IMR-90 (cell line): ENCODE measurements around the gene CTNND2. TPM values are rescaled to one million over a fixed set of nuclear protein-coding genes. Genes with fewer than 3 reads are reported as not detected.

ENCODE experiments used
- ATAC-seq: fragments of 200-7000 bp; cut with Tn5 transposase; 2 replicates; pipeline ENCODE4 v1.9.1; 2020; ENCODE audit warnings: low read depth, mild to moderate bottlenecking, moderate library complexity
- BruUV-seq: library from RNA; stranded (reverse); fragments of 400-500 nt; replicated peaks from 2 replicates; lab custom pipeline; 2021; lab: Mats Ljungman, UMichigan
- CTCF ChIA-PET: fragments of 300-600 bp; formaldehyde crosslinking; extraction: SDS; loops from one replicate; lab custom pipeline; 2021; ENCODE audit warnings: antibody characterized with exemption; lab: Yijun Ruan, JAX
- POLR2A ChIA-PET: fragments of 300-600 bp; sonication (Branson Sonifier 250); formaldehyde crosslinking; loops from one replicate; lab custom pipeline; 2022; ENCODE audit warnings: antibody characterized with exemption; ENCODE audit not compliant: unreplicated experiment; lab: Charles Lee
- DNase-seq: peaks from one replicate; pipeline ENCODE4 v3.0.0; 2013
- H2AFZ ChIP-seq: replicated peaks from 2 replicates; pipeline ENCODE3; 2013; ENCODE audit warnings: low read length, mild to moderate bottlenecking; ENCODE audit not compliant: poor library complexity
- H2AK5ac ChIP-seq: 2 replicates; pipeline ENCODE4 v1.6.1; 2013; ENCODE audit warnings: low read depth, low read length, inconsistent platforms
- H2AK9ac ChIP-seq: replicated peaks from 2 replicates; pipeline ENCODE3; 2013; ENCODE audit warnings: mild to moderate bottlenecking, low read depth, low read length, moderate library complexity; ENCODE audit not compliant: poor library complexity
- H2BK120ac ChIP-seq: 2 replicates; pipeline ENCODE4 v1.6.1; 2013; ENCODE audit warnings: low read depth, low read length, inconsistent platforms
- H2BK15ac ChIP-seq: 3 replicates; pipeline ENCODE4 v1.6.1; 2013; ENCODE audit warnings: low read depth, low read length, inconsistent platforms
- H2BK20ac ChIP-seq: 2 replicates; pipeline ENCODE4 v1.6.1; 2013; ENCODE audit warnings: low read depth, mild to moderate bottlenecking, inconsistent platforms, low read length, moderate library complexity
- H2BK5ac ChIP-seq: 2 replicates; pipeline ENCODE4 v1.6.1; 2013; ENCODE audit warnings: mild to moderate bottlenecking, low read depth, low read length, inconsistent platforms; ENCODE audit not compliant: poor library complexity, severe bottlenecking
- H3K14ac ChIP-seq: replicated peaks from 2 replicates; pipeline ENCODE4 v1.6.1; 2013; ENCODE audit warnings: low read depth, low read length, inconsistent platforms
- H3K18ac ChIP-seq: 2 replicates; pipeline ENCODE4 v1.6.1; 2013; ENCODE audit warnings: low read depth, low read length, control low read depth
- H3K23ac ChIP-seq: 2 replicates; pipeline ENCODE4 v1.6.1; 2013; ENCODE audit warnings: low read depth, low read length, inconsistent platforms
- H3K27ac ChIP-seq: 2 replicates; pipeline ENCODE4 v1.5.1; 2013; ENCODE audit warnings: mild to moderate bottlenecking, control low read depth, low read length; ENCODE audit not compliant: insufficient read depth
- H3K27me3 ChIP-seq: 2 replicates; pipeline ENCODE4 v1.6.1; 2013; ENCODE audit warnings: low read length; ENCODE audit not compliant: control insufficient read depth, insufficient read depth
- H3K36me3 ChIP-seq: 2 replicates; pipeline ENCODE4 v1.6.1; 2013; ENCODE audit warnings: low read length, mixed read lengths; ENCODE audit not compliant: control insufficient read depth, insufficient read depth
- H3K4ac ChIP-seq: 2 replicates; pipeline ENCODE4 v1.6.1; 2013; ENCODE audit warnings: low read depth, low read length, inconsistent platforms
- H3K4me1 ChIP-seq: 2 replicates; pipeline ENCODE4 v1.6.1; 2013; ENCODE audit warnings: low read length, mixed read lengths; ENCODE audit not compliant: control insufficient read depth, insufficient read depth
- H3K4me2 ChIP-seq: 2 replicates; pipeline ENCODE4 v1.6.1; 2013; ENCODE audit warnings: low read depth, mild to moderate bottlenecking, control low read depth, low read length, moderate library complexity
- H3K4me3 ChIP-seq: 2 replicates; pipeline ENCODE4 v1.5.1; 2013; ENCODE audit warnings: low read depth, mild to moderate bottlenecking, control low read depth, low read length, moderate library complexity; ENCODE audit not compliant: insufficient read depth
- H3K56ac ChIP-seq: 2 replicates; pipeline ENCODE4 v1.6.1; 2013; ENCODE audit warnings: low read length, inconsistent platforms; ENCODE audit not compliant: insufficient read depth; ENCODE audit errors: extremely low read depth
- H3K79me1 ChIP-seq, 2 experiments: 2 replicates each; pipeline ENCODE4 v1.6.1; 2013; ENCODE audit warnings: low read length in 2 of 2, inconsistent platforms in 1 of 2, low read depth in 1 of 2
- H3K9ac ChIP-seq: 2 replicates; pipeline ENCODE4 v1.6.1; 2013; ENCODE audit warnings: low read depth, low read length, control low read depth
- H3K9me1 ChIP-seq: 2 replicates; pipeline ENCODE4 v1.6.1; 2013; ENCODE audit warnings: low read length, inconsistent platforms; ENCODE audit not compliant: insufficient read depth
- H3K9me3 ChIP-seq: 2 replicates; pipeline ENCODE4 v1.6.1; 2013; ENCODE audit warnings: low read length; ENCODE audit not compliant: control insufficient read depth, insufficient read depth
- H4K20me1 ChIP-seq: 2 replicates; pipeline ENCODE4 v1.6.1; 2013; ENCODE audit warnings: low read length, inconsistent platforms; ENCODE audit not compliant: insufficient read depth
- H4K5ac ChIP-seq: 2 replicates; pipeline ENCODE4 v1.6.1; 2013; ENCODE audit warnings: mild to moderate bottlenecking, low read depth, low read length, control low read depth
- H4K8ac ChIP-seq, 2 experiments: 2 replicates each; pipeline ENCODE4 v1.6.1; 2013; ENCODE audit warnings: low read depth in 2 of 2, low read length in 2 of 2, control low read depth in 1 of 2, inconsistent platforms in 1 of 2
- H4K91ac ChIP-seq: 2 replicates; pipeline ENCODE4 v1.6.1; 2013; ENCODE audit warnings: low read depth, low read length, inconsistent platforms; ENCODE audit not compliant: insufficient read depth
- BHLHE40 ChIP-seq: fragments of 150-350 bp; IDR thresholded peaks from 2 replicates; pipeline ENCODE4 v1.6.1; 2016; ENCODE audit warnings: mild to moderate bottlenecking, low read depth, low read length
- CEBPB ChIP-seq: IDR thresholded peaks from 2 replicates; pipeline ENCODE4 v1.6.1; 2012; ENCODE audit warnings: low read depth, low read length, improper control_type of control experiment
- CHD1 ChIP-seq: IDR thresholded peaks from 2 replicates; pipeline ENCODE4 v1.6.1; 2012; ENCODE audit warnings: low read depth, low read length, improper control_type of control experiment
- ELK1 ChIP-seq: fragments of 150-350 bp; IDR thresholded peaks from 2 replicates; pipeline ENCODE4 v1.6.1; 2016; ENCODE audit warnings: low read depth, mild to moderate bottlenecking, low read length, moderate library complexity, borderline replicate concordance
- MAFK ChIP-seq: IDR thresholded peaks from 2 replicates; pipeline ENCODE4 v1.6.1; 2012; ENCODE audit warnings: low read depth, low read length, improper control_type of control experiment
- RAD21 ChIP-seq: IDR thresholded peaks from 2 replicates; pipeline ENCODE4 v1.6.1; 2012; ENCODE audit warnings: low read length, improper control_type of control experiment
- RCOR1 ChIP-seq: IDR thresholded peaks from 2 replicates; pipeline ENCODE4 v1.6.1; 2012; ENCODE audit warnings: mild to moderate bottlenecking, low read length, improper control_type of control experiment; ENCODE audit not compliant: insufficient replicate concordance
- WGBS, 2 experiments: methylation state at CpG; one replicate each; pipeline versions ENCODE4 v1.1.5 to v1.1.7; 2013; ENCODE audit warnings: missing lambda C conversion rate in 2 of 2; ENCODE audit not compliant: insufficient read length in 1 of 2; ENCODE audit errors: extremely low coverage in 2 of 2; 5-methylcytosine and 5-hydroxymethylcytosine counted together
- dilution Hi-C: fragments of 300-500 bp; cut with HindIII; formaldehyde crosslinking; loops from one replicate; pipeline ENCODE4 v1.14.3; 2018; ENCODE audit warnings: low sequenced_read_pairs; ENCODE audit not compliant: unreplicated experiment
- in situ Hi-C: fragments of 300-500 bp; cut with MboI; formaldehyde crosslinking; loops from 3 replicates; pipeline ENCODE4 v1.14.3; 2019; ENCODE audit warnings: low sequenced_read_pairs, inconsistent platforms, mixed read lengths
- intact Hi-C: fragments of 100-400 bp; cut with micrococcal nuclease; formaldehyde crosslinking; loops from 2 replicates; pipeline ENCODE4 v1.10.0; 2022
- polyA plus RNA-seq, 3 experiments: library from polyadenylated mRNA; depleted of rRNA; stranded (reverse); fragments of >200 nt; gene quantifications; 2 replicates each; pipeline ENCODE4 v1.2.3, GENCODE V29; 2012; ENCODE audit warnings: low replicate concordance in 1 of 3
- total RNA-seq: library from RNA; depleted of rRNA; stranded (reverse); fragments of >200 nt; gene quantifications from 2 replicates; pipeline ENCODE4 v1.2.3, GENCODE V29; 2012

Gene CTNND2
- total and polyA plus RNA-seq, 2 of the 4 experiments (the other 2 are of a cell fraction): not detected

- CTCF ChIA-PET: no interaction called here
- no peaks in the 10 kb centered on the region for H3K27me3 ChIP-seq
- H2AK9ac ChIP-seq: no peak overlapping the region
- H3K36me3 ChIP-seq: no peaks in the 10 kb centered on the region
- no peak overlapping the region for H4K91ac ChIP-seq
- no peaks in the 10 kb centered on the region for H3K9me1 ChIP-seq
- no peak overlapping the region for H3K27ac ChIP-seq
- no peak overlapping the region for H3K14ac ChIP-seq
- H3K79me1 ChIP-seq: no peaks in the 10 kb centered on the region
- TF ChIP-seq BHLHE40: no peak
- TF ChIP-seq ELK1: no peak
- TF ChIP-seq CHD1: no peak
- TF ChIP-seq RCOR1: no peak
- no peak for TF ChIP-seq MAFK
- no peak for TF ChIP-seq RAD21
- TF ChIP-seq CEBPB: no peak
- H4K8ac ChIP-seq: no peak overlapping the region
- no peaks in the 10 kb centered on the region for H3K4me1 ChIP-seq
- H2BK120ac ChIP-seq: no peak overlapping the region
- H3K23ac ChIP-seq: no peak overlapping the region
- no peak overlapping the region for H2AK5ac ChIP-seq
- ATAC-seq (no peak), DNase-seq (no peak)
- dilution Hi-C loops (no loop called here), in situ Hi-C loops (no loop called here), intact Hi-C loops (no loop called here)
- no peak overlapping the region for H3K4me2 ChIP-seq
- H2BK15ac ChIP-seq: no peak overlapping the region
- H3K56ac ChIP-seq: no peak overlapping the region
- no TSS peak for BruUV-seq
- WGBS, 2 experiments: no CpG with 5 or more reads among the region's 3 CpGs
- H4K5ac ChIP-seq: no peak overlapping the region
- H2BK20ac ChIP-seq: no peak overlapping the region
- no peak overlapping the region for H3K4ac ChIP-seq
- POLR2A ChIA-PET: no interaction called here
- no peak overlapping the region for H2BK5ac ChIP-seq
- H3K9me3 ChIP-seq: no peaks in the 10 kb centered on the region
- no peak overlapping the region for H2AFZ ChIP-seq
- no peaks in the 10 kb centered on the region for H4K20me1 ChIP-seq
- no peak overlapping the region for H3K18ac ChIP-seq
- no peak overlapping the region for H3K9ac ChIP-seq
- H3K4me3 ChIP-seq: no peak overlapping the region
Measured at GRCh38 chr5:11372191-11372590, 532.1 kb downstream of the CTNND2 start.
